Fibroblast of skin of right biceps (primary cell): ENCODE data around the gene FAF1.
"Not testable (repeated sequence)": the region's sequence is repeated elsewhere in the genome, so short reads cannot be mapped to it uniquely, and the experiment has no call there.

Experiments used
- DNase-seq: peaks from one replicate; pipeline ENCODE4 v3.0.0-alpha.2; 2013

FAF1 gene

GRCh38 chr1:50527987-50528320 lies 432.1 kb downstream of the FAF1 start:
- not testable (repeated sequence) for DNase-seq

GRCh38 chr1:50527249-50527986 lies 432.6 kb downstream of the FAF1 start:
- no peak for DNase-seq

GRCh38 chr1:50526431-50526830 lies 433.6 kb downstream of the FAF1 start:
- DNase-seq: no peak

- no peak for DNase-seq
These were observed 436.5 kb downstream of the FAF1 start for GRCh38 chr1:50523548-50523947.

GRCh38 chr1:50522691-50523342 lies 437.2 kb downstream of the FAF1 start:
- DNase-seq: no peak

GRCh38 chr1:50521703-50522102 lies 438.4 kb downstream of the FAF1 start:
- DNase-seq: no peak

- DNase-seq: no peak
These were observed 442.6 kb downstream of the FAF1 start for GRCh38 chr1:50517488-50517887.

- DNase-seq: no peak
These were observed 444.0 kb downstream of the FAF1 start for GRCh38 chr1:50516056-50516455.

- no peak for DNase-seq
These were observed 452.0 kb downstream of the FAF1 start for GRCh38 chr1:50508040-50508586.

GRCh38 chr1:50505427-50505826 lies 454.6 kb downstream of the FAF1 start:
- DNase-seq: no peak

GRCh38 chr1:50503515-50503914 lies 456.6 kb downstream of the FAF1 start:
- no peak for DNase-seq

- DNase-seq: no peak
These were observed 457.9 kb downstream of the FAF1 start for GRCh38 chr1:50502147-50502546.

GRCh38 chr1:50497007-50497406 lies 463.1 kb downstream of the FAF1 start:
- DNase-seq: no peak

GRCh38 chr1:50493710-50494109 lies 466.4 kb downstream of the FAF1 start:
- no peak for DNase-seq

GRCh38 chr1:50492142-50492541 lies 467.9 kb downstream of the FAF1 start:
- no peak for DNase-seq

- no peak for DNase-seq
These were observed 468.9 kb downstream of the FAF1 start for GRCh38 chr1:50491142-50491541.

GRCh38 chr1:50490640-50491039 lies 469.4 kb downstream of the FAF1 start:
- DNase-seq: no peak

GRCh38 chr1:50488876-50489275 lies 471.2 kb downstream of the FAF1 start:
- DNase-seq: no peak

- DNase-seq: no peak
These were observed 471.7 kb downstream of the FAF1 start for GRCh38 chr1:50488356-50488755.

- DNase-seq: no peak
These were observed 472.3 kb downstream of the FAF1 start for GRCh38 chr1:50487725-50488124.

GRCh38 chr1:50481142-50481736 lies 478.8 kb downstream of the FAF1 start:
- DNase-seq: no peak

- DNase-seq: no peak
These were observed 483.3 kb downstream of the FAF1 start for GRCh38 chr1:50476800-50477199.

- no peak for DNase-seq
These were observed 484.9 kb downstream of the FAF1 start for GRCh38 chr1:50474859-50475809.
